Posterior vena cava (tissue), 2 donors: ENCODE results near the gene GPR25. TPM values are rescaled to one million over a fixed set of nuclear protein-coding genes. Genes with fewer than 3 reads are reported as not detected.
A peak's percentile ranks its signal among the peaks of the same experiment; 100 is the strongest.

Experiments used
- DNase-seq: peaks from one replicate; pipeline ENCODE4 v3.0.0-alpha.2; 2020; ENCODE audit warnings: low spot score
- intact Hi-C, 2 donors: fragments of 100-400 bp; cut with DNase I; formaldehyde crosslinking; loops; one replicate each; pipeline versions ENCODE4 v1.14.1 to v1.14.2; 2022 to 2023
- total RNA-seq, 2 donors: library from RNA; stranded (reverse); fragmentation: NEBNext Ultra II Directional; extraction: Animal tissue kit (Norgen Biotek cat#: 25700); gene quantifications; one replicate each; pipeline ENCODE4 v1.2.1, GENCODE V29; 2021
- donor health status: DM: yes; HTN: yes; CAD: no.
- donor health status: DM: yes; HTN: yes; CAD: no.

Gene GPR25
- total RNA-seq, 2 donors from 2014 or later: not detected

DNA sequence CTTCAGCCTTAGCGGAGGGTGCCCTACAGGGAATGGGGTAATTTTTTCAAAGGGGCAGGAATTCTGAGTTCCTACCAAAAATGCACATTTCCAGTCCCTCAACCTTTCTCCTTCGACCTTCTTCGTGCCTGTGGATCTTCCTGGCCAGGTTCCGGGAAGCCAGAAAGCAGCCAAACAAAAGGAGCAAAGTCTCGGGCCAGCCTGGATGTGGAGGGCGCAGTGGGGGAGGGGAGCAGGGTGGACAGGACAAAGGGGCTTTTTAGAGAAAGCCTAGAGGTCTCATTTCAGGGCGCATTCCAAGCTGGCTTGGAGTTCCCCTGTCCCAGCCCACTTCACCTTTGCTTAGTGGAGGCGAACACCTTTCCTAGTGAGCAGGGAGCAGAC is 19.0 kb downstream of the GPR25 start:
- no peak for DNase-seq
- intact Hi-C loops: no loop called here

DNA sequence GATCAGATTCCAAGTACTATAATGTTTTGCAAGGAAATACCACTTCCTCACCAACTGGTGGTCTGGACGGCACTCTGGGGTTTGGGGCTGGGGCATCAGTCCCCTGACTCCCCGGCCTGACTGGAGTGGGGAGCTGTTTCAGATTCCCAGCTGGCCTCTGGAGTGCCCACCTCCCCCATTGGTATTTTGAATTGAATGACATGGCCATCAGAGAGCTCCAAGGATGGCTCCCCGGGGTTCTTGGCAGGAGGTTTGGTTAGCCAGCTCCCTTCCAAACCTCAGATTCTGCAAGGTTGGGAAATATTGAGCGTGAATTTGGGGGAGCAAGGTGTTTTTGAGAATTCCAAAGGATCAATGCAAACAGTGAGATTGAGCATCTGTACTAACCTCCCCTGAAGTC is 19.8 kb downstream of the GPR25 start:
- DNase-seq: no peak
- intact Hi-C loops: no loop called here

DNA sequence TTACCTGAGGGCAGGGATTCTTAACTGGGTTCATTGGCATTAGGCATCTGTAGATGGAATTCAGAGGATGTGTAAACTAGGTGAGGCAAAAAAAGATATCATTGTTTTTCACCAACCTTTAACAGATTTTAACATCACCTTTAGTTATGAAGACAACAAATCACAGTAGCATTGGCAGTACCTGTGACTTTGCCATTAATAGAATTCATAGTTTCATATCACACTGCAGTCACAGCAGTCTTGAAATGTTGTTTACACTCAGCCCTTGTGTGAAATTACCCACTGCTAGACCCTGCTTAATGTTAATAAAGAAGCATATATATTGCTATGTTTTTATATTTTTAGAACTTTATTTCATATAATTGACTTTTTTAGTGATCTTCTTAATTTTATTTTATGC is 20.2 kb downstream of the GPR25 start:
- intact Hi-C loops: no loop called here
- no peak for DNase-seq

DNA sequence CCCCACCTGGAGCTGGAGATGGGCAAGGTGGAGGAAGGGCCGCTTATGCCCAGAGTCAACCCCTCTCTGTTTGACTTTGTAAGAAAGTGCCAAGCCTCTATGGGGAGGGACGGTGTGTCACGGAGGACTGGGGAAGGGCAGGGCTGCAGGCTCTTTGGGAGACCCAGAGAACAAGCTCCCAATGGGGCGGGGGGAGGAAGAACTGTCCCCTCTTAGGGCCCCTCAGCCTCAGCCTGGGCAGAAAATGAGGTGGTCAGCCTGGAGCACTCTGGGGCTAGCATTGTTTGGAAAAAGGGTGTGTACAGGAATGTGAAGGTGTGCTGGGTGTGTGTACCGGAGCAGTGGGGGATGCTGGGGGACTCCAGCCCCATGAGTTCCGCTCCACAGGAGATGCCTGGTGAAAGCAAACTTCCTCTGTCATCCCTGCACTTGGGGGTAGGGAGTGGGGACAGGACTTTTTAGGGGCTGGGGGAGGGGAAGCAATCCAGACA is 20.7 kb downstream of the GPR25 start:
- no peak for DNase-seq
- intact Hi-C loops: no loop called here

DNA sequence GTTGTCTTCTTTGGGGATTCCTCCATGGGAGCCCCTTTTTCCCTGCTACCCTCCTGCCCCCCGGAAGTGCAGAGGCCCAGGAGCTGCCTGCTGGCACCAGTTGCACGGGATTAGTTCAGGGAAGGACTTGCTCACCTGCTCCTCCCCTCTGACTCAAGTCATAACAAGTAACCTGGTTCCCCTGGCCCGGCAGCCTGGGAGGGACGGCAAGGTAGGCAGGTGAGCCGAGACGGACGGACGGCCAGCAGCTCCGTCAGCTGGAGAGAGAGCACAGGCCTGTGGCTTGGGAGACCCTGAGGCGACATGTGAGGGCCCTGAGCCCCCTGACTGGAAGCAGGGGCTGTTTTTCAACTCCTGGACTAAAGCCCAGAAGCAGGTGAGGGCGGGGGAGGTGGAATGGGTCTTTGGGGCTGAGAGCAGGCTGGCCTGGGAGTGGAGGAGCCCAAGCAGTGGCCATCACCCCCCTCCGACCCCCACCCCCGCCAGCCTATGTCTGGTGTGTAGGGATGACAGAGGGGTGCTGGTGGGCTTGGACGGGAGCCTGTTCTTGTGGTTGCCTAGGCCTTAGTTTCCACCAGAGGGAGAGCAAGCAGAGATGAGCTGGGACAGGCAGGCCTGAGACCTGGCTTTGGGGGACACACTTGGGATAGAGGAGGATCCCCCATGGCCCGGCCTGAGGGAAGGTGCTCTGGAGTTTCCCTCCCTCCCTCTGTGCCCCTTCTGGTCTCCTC is 22.1 kb downstream of the GPR25 start, which contains the start of gene INAVA:
Gene INAVA, plus strand, starts transcription at position 189 of the 731 bp plus-strand sequence. CDS start 3,501 bp downstream, outside the sequence.
- intact Hi-C loops: no loop called here
- DNase-seq: no peak

DNA sequence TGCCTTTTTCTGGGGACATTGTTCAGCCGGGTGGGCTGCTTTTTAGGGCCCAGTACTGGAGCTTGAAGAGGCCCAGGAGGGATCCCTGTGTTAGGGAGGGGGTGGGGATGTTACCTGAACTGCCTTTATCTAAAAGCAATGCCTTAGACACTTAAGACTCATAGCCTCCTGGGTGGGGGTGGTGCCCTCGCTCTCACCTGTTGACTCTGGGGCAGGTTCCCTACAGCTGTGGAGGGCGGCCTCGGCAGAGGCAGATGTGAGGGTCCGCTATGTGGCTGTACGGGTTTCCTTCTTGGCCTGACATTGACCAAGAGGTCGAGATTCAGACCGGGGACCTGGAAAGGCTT is 22.6 kb downstream of the GPR25 start:
- intact Hi-C loops: no loop called here
- DNase-seq: no peak

DNA sequence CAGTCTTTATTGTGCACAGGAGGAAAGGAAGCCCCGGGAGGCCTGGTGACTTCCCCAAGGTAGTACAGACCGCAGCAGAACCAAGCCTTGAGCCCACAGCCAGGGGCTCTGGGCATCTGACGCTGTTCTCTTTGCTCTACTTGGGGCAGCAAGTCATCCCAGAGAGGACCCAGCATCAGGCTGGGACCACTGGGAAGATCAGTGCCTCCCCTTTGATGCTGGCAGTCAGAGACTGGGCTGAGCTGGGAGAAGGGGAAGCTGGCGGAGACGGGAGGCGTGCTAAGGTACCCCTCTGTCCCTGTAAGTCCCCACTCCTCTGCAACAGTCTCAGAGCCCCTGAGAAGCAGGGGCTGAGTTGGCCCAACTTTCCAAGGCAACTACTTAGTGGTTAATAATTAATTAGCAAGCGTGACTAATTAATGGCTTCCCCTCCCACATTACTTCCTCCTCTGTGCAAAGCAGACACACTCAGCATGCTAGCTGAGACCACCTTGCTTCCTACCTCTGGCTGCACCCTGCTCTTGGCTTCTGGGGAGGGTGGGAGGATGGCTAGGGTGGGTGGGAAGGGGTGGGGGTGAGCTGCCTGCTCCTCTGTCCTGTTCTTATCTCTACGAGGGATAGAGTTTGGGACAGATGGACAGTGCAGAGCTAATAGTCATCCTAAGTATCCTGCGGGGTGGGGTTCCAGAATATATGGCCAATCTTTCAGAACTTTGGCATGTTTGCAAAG is 23.2 kb downstream of the GPR25 start:
- no peak for DNase-seq
- intact Hi-C loops: no loop called here

DNA sequence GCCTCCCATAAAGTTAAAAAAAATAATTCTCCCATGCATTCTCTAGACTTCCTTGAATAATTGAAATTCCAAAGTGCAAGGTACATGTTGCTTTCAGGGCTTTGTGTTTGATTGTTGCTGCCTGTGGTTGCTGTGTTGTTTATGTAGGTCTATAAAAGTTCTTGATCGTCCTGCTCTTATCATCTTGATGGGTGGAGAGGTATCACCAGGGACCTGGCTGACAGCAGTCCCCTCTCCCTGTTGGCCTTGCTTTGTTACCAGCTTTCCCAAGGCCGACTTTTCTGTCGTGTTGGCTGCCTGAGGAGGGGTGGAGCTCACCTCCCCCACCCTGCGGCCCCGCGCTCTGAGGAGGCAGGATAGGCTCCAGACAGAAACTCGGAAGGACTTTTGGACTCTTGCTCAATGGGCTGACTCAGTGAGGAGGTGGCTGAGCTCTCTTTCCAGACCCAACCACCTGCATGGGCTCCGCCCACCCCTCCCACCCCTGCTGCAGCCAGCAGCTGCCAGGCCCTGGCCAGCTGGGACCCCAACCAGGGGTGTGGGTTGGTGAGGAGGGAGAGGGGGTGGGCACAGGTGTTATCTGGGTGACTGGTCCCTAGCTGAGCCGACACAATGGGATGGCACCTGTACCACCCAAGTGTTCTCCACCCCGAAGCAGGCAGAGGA is 23.9 kb downstream of the GPR25 start:
- intact Hi-C loops: no loop called here
- DNase-seq: peak; percentile 20

DNA sequence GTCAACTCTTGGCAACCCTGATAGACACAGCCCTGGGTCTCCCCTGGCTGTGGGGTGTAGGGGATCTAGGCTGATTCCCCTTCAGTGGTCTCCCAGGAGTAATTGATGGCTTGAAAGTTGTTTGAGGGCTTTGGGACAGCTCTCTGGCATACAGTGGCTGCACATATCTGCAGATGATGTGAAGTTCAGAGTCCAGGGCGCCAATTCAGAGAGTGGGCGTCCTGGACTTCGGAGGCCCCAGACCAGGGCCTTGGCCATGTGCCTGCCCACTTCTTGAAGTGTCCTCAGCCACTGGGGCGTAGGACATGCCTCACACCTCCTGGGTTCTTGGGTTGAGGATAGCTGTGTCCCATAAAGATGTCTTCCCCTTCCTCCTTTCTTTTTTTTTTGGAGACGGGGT is 24.5 kb downstream of the GPR25 start:
- intact Hi-C loops: no loop called here

DNA sequence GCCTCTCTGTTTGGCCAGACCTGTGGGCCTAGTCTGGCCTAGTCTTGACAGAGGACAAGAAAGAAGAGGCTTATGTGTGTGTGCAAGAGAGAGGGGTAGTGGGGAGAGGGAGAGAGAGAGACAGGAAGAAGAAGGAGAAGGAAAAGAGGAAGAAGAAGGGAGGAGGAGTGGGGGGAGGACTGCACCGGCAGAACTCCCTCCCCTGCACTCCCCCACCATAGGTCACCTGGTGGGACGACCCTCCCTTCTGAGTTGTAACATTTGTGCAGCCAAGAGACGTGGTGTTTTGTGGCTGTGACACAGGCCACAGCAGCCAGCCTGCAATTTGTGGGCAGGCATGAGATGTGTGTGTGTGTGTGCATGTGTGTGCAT is 26.2 kb downstream of the GPR25 start:
- DNase-seq: no peak
- intact Hi-C loops: no loop called here

More for the DNA sequence above, 24.5 kb downstream of the GPR25 start:
- no peak for DNase-seq

DNA sequence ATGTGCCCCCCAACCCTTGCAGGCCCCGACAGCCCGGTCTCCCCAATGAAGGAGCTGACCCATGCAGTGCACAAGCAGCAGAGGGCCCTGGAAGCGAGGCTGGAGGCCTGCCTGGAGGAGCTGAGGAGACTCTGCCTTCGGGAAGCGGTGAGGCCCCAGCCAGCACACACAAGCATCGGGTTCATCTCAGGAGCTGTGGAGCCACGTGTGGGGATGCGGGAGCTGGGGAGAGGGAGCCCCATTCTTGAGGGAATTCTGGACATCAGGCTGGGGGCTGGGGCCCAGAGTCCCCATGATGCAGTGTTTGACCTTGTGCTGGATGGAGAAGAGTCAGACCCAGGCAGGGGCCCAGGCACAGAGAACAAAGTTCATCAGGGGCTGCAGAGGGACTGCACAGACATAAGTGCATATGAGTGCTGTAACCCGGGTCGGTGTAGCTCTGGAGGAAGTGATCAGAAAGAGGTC is 26.7 kb downstream of the GPR25 start:
- intact Hi-C loops: no loop called here
- peak; percentile 78 for DNase-seq

DNA sequence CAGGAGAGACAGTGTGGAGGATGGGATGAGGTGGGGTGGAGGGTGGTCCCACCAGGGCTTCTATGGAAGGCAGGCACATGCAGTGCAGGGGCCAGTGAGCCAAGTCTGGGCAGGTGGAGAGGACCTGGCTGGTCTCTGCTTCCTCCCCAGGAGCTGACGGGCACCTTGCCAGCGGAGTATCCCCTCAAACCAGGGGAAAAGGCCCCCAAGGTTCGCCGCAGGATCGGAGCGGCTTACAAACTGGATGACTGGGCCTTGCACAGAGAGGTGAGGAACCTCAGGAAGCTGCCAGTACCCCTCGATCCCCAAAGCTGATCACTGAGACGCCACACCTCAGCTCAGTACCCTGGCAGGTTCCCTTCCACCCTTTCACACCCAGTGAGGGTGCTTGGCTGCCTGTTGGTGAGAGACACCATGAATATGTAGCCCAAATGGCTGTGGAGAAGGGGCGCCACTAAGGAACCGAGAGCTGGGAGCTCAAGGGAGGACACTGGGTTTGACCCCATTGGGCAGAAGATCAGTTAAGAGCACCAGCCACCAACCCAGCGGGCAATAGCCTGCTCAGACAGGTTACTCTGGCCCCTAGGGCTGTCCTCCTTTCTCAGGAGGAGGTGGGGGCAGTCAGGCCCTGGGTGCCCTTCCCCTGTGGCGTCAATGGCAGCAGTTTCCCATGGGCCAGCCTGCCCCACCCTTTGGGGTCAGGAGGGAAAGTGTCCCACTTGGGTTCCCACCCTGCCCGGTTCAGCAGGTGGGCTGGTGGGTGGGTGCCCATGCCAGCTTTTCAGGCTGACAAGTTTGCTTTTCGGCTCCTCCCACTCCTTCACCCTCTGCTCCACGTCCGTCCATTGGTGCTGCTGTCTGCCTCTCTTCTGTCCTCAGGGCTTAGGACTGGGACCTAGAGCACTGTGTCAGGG is 27.4 kb downstream of the GPR25 start:
- DNase-seq: no peak
- intact Hi-C loops: no loop called here

DNA sequence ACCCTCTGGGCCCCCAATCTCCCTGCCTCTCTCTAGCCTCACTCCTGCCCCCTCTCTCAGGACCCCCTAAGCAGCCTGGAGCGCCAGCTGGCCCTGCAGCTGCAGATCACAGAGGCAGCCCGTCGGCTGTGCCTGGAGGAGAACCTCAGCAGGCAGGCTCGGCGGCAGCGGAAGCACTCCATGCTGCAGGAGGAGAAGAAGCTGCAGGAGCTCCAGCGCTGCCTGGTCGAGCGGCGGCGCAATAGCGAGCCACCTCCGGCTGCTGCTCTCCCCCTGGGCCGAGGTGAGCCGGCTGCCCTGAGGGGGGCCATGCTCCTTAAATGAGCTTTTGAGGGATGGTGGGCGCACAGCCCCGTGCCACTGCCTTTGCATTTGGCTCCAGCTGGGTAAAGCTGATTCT is 28.1 kb downstream of the GPR25 start:
- peak; percentile 59 for DNase-seq
- intact Hi-C loops: no loop called here

DNA sequence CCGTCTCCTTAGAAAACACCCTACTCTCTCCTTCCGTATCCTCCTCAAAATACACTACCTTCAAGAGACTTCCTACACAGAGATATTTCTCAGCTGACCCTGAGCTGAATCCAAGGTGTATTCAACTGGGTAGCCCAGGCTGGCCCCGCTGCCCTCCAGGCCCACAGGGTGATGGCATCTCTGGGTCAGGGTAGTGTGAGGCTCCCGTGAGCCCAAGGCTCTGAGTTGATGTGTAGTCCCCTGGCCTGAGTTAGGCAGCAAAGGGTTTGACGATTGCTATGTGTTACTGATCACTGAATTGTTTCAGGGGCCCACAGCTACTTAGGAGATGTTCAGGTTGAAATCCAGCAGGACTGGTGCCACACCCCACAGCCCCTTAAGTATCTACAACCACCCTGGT is 28.6 kb downstream of the GPR25 start:
- DNase-seq: peak; percentile 74
- intact Hi-C loops: no loop called here

DNA sequence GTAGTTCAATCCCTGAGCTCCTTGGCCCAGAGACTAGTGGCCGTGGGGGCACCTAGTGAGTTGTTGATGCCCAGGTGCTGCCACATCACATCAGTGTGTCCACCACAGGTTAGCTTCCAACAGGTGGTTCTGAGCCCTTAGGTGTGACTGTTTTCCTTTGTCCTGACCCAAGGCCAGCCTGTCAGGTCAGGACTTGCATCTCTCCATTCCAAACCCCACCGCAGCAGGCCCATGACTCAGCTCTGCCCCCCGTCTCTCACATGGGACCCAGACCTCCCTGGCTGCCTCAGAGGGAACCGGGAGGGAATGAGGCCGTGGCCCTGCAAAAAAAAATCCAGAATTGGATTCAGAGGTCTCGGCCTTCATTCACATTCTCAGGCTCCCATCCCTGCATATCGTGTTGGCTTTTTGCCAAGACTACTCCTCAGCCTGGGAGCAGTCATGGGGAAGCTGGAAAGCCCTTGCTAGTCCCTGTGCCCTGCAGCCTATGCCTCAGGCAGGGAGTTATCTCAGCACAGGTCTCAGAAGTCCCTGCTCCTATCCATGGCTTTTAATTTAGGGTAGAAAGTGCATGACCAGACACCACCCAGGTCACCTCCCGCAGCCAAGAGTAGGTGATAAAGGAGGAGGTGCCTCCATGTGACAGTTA is 29.1 kb downstream of the GPR25 start:
- DNase-seq: peak; percentile 60
- intact Hi-C loops: no loop called here

DNA sequence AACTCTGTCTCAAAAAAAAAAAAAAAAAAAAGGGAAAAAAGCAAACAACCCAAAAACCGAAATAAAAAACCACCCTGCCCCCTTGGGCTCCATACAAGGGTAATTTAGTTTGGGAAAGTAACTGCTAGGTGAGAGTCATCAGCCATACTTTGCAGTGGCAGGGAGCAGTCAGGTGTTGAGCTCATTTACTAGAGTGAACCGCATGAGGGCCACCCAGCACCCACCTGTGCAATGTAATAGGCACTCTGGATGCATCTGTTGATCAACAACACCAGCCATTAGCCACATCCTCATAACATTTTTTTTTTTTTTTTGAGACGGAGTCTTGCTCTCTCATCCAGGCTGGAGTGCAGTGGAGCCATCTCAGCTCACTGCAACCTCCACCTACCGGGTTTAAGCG is 31.0 kb downstream of the GPR25 start:
- peak; percentile 40 for DNase-seq
- intact Hi-C loops: no loop called here

DNA sequence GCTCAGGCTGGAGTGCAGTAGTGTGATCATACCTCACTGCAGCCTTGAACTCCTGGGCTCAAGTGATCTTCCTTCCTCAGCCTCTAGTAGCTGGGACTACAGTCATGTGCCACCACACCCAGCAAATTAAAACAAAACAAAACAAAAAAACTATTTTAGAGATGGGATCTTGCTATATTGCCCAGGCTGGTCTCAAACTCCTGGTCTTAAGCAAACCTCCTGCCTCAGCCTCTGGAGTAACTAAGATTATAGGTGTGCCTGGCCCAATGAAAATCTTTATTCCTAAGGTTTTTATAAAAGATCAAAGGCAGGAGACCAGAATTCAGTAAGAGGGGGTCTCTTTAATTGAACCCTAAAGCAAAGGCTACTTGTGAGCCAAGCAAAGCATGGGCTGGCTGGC is 32.0 kb downstream of the GPR25 start:
- intact Hi-C loops: no loop called here
- DNase-seq: no peak

DNA sequence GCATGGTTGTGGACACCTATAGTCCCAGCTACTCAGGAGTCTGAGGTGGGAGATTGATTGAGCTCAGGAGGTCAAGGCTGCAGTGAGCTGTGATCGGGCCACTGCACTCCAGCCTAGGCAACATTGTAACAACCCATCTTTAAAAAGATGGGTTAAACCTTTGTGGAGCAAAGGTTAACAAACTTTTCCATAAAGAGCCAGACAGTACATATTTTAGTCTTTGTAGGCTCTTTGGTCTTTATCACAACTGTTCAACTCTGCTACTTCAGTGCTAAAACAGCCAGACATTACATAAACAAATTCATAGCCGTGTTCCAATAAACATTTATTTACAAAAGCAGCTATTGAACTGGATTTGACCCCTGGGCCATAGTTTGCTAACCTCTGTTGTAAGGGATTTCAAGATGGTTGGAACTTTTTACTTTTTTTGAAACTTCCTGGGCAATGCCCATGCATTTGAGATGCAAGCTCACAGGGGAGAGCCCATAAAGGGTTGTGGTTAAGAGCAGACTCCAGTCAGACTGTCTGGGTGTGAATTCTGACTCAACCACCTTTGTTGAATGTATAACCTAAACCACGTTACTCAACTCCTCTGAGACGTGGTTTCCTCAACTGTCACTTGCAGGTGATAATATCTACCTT is 32.8 kb downstream of the GPR25 start:
- intact Hi-C loops: no loop called here
- peak; percentile 26 for DNase-seq
